ENCODE results near the gene FAM200C.
A peak's percentile ranks its signal among the peaks of the same experiment; 100 is the strongest.

The FAM200C gene

GRCh38 chr5:160419458-160420330 is 19.8 kb upstream of the FAM200C start:
- DNase-seq (ENCODE audit: low read depth in 2 of 2), result no peak

- DNase-seq (ENCODE audit: low read depth in 2 of 2), result peak; percentile 89 to 92
Measured at GRCh38 chr5:160418561-160419457, 19.0 kb upstream of the FAM200C start, which contains the start of gene SLU7. Gene SLU7 (minus strand): TSS chr5:160419081. CDS start chr5:160415294, 3,787 bp downstream.

GRCh38 chr5:160398806-160399205 is 1.0 kb downstream of the FAM200C start:
- DNase-seq (ENCODE audit: low read depth in 2 of 2), result no peak

GRCh38 chr5:160397492-160397891 is 2.4 kb downstream of the FAM200C start:
- no peak for DNase-seq (ENCODE audit: low read depth in 2 of 2)

GRCh38 chr5:160395111-160395510 is 4.7 kb downstream of the FAM200C start:
- no peak for DNase-seq (ENCODE audit: low read depth in 2 of 2)

GRCh38 chr5:160390787-160391696 is 8.8 kb downstream of the FAM200C start:
- DNase-seq (ENCODE audit: low read depth in 2 of 2), result no peak

- DNase-seq (ENCODE audit: low read depth in 2 of 2), result no peak
Measured at GRCh38 chr5:160387445-160387844, 12.4 kb downstream of the FAM200C start.

GRCh38 chr5:160385496-160385895 is 14.4 kb downstream of the FAM200C start:
- DNase-seq (ENCODE audit: low read depth in 2 of 2), result no peak

GRCh38 chr5:160384681-160385080 is 15.2 kb downstream of the FAM200C start:
- no peak for DNase-seq (ENCODE audit: low read depth in 2 of 2)

- no peak for DNase-seq (ENCODE audit: low read depth in 2 of 2)
Measured at GRCh38 chr5:160382346-160382745, 17.5 kb downstream of the FAM200C start.

- no peak for DNase-seq (ENCODE audit: low read depth in 2 of 2)
Measured at GRCh38 chr5:160380041-160380440, 19.8 kb downstream of the FAM200C start.

- no peak for DNase-seq (ENCODE audit: low read depth in 2 of 2)
Measured at GRCh38 chr5:160379511-160379910, 20.3 kb downstream of the FAM200C start.

GRCh38 chr5:160378330-160378729 is 21.5 kb downstream of the FAM200C start:
- no peak for DNase-seq (ENCODE audit: low read depth in 2 of 2)

- no peak for DNase-seq (ENCODE audit: low read depth in 2 of 2)
Measured at GRCh38 chr5:160377651-160378050, 22.2 kb downstream of the FAM200C start.

GRCh38 chr5:160376416-160376815 is 23.4 kb downstream of the FAM200C start:
- DNase-seq (ENCODE audit: low read depth in 2 of 2), result no peak

- DNase-seq (ENCODE audit: low read depth in 2 of 2), result no peak
Measured at GRCh38 chr5:160375701-160376100, 24.2 kb downstream of the FAM200C start.

GRCh38 chr5:160375166-160375565 is 24.7 kb downstream of the FAM200C start:
- no peak for DNase-seq (ENCODE audit: low read depth in 2 of 2)

GRCh38 chr5:160371294-160371693 is 28.6 kb downstream of the FAM200C start:
- DNase-seq (ENCODE audit: low read depth in 2 of 2), result no peak

GRCh38 chr5:160370713-160371034 is 29.2 kb downstream of the FAM200C start:
- DNase-seq (ENCODE audit: low read depth in 2 of 2), result no peak

GRCh38 chr5:160369990-160370712 is 29.7 kb downstream of the FAM200C start, which contains the start of gene C1QTNF2:
Gene C1QTNF2 (minus strand): TSS chr5:160370626. CDS start chr5:160355011, 15,615 bp downstream.
- DNase-seq (ENCODE audit: low read depth in 2 of 2), result no peak

- no peak for DNase-seq (ENCODE audit: low read depth in 2 of 2)
Measured at GRCh38 chr5:160367885-160368284, 32.0 kb downstream of the FAM200C start.
